Calu3 (cell line): ENCODE measurements around the gene ARL13A. TPM values are rescaled to one million over a fixed set of nuclear protein-coding genes. Genes with fewer than 3 reads are reported as not detected.

Experiments used
- BruUV-seq: library from RNA; stranded (reverse); fragments of 400-500 nt; replicated peaks from 2 replicates; lab custom pipeline; 2021; lab: Mats Ljungman, UMichigan
- CTCF ChIA-PET: fragments of 300-600 bp; sonication (Branson Sonifier 250); formaldehyde crosslinking; loops from one replicate; lab custom pipeline; 2022; ENCODE audit warnings: antibody characterized with exemption; lab: Charles Lee
- DNase-seq: peaks from one replicate; pipeline ENCODE4 v3.0.0; 2022
- H3K27ac Mint-ChIP-seq: one replicate; pipeline ENCODE4 v1.8.0; 2022; ENCODE audit warnings: mixed read lengths; ENCODE audit not compliant: unreplicated experiment
- H3K27me3 Mint-ChIP-seq: one replicate; pipeline ENCODE4 v1.8.0; 2022; ENCODE audit warnings: mixed read lengths; ENCODE audit not compliant: unreplicated experiment
- H3K36me3 Mint-ChIP-seq: one replicate; pipeline ENCODE4 v1.8.0; 2022; ENCODE audit warnings: mild to moderate bottlenecking, moderate library complexity, mixed read lengths; ENCODE audit not compliant: insufficient read depth, unreplicated experiment
- H3K4me1 Mint-ChIP-seq: one replicate; pipeline ENCODE4 v1.8.0; 2022; ENCODE audit warnings: mild to moderate bottlenecking, low read depth, mixed read lengths; ENCODE audit not compliant: unreplicated experiment
- H3K4me3 Mint-ChIP-seq: one replicate; pipeline ENCODE4 v1.8.0; 2022; ENCODE audit warnings: mild to moderate bottlenecking, low read depth, moderate library complexity, mixed read lengths; ENCODE audit not compliant: unreplicated experiment
- H3K9me3 Mint-ChIP-seq: one replicate; pipeline ENCODE4 v1.8.0; 2022; ENCODE audit warnings: low read depth, mixed read lengths; ENCODE audit not compliant: unreplicated experiment
- CTCF ChIP-seq: fragments of 200-600 bp; IDR thresholded peaks from one replicate; pipeline ENCODE4 v1.8.0; 2022; ENCODE audit warnings: antibody characterized with exemption; ENCODE audit not compliant: unreplicated experiment
- intact Hi-C: fragments of 100-400 bp; cut with micrococcal nuclease; formaldehyde crosslinking; loops from one replicate; pipeline ENCODE4 v1.10.0; 2022; ENCODE audit not compliant: unreplicated experiment
- total RNA-seq: library from RNA; stranded (reverse); gene quantifications from 2 replicates; pipeline ENCODE4 v1.2.3, GENCODE V29; 2022

ARL13A gene
- total RNA-seq, 1 experiment from 2014 or later, result not detected

- Mint-ChIP-seq H3K4me1 (no peaks in the 10 kb centered on the region), H3K4me3 (no peak overlapping the region), H3K9me3 (peaks cover 7% of the 10 kb centered on the region), H3K27me3 (no peaks in the 10 kb centered on the region), H3K36me3 (peaks cover 14% of the 10 kb centered on the region), H3K27ac (no peak overlapping the region)
- CTCF ChIA-PET, result no interaction called here
- no peak for TF ChIP-seq CTCF
- intact Hi-C loops, result no loop called here
- no peak for DNase-seq
- no TSS peak for BruUV-seq
Observed at GRCh38 chrX:100931218-100931924, 38.1 kb upstream of the ARL13A start.

DNA sequence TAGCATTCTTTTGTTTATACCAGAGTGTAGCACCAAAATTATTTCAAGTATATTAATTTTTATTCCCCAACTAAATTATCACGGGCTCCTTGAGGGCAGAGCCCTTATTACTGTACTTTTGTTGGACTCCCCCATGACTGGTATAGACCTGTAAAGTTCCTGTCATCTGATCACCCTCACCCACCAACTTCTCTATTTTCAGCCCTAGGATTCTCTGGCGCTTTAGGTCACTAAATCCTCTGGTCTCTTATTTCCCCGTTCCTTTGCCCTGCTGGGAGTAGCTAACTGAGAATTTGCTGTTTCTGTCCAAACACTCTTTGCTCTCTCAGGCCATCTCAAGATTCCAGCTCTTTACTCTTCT is 37.6 kb upstream of the ARL13A start:
- H3K27me3 Mint-ChIP-seq, result no peaks in the 10 kb centered on the region
- intact Hi-C loops, result no loop called here
- H3K27ac Mint-ChIP-seq, result no peak overlapping the region
- no peak for TF ChIP-seq CTCF
- H3K4me1 Mint-ChIP-seq, result no peaks in the 10 kb centered on the region
- H3K4me3 Mint-ChIP-seq, result no peak overlapping the region
- H3K36me3 Mint-ChIP-seq, result peaks cover 14% of the 10 kb centered on the region
- CTCF ChIA-PET, result no interaction called here
- DNase-seq, result no peak
- H3K9me3 Mint-ChIP-seq, result peaks cover 7% of the 10 kb centered on the region
- no TSS peak for BruUV-seq

DNA sequence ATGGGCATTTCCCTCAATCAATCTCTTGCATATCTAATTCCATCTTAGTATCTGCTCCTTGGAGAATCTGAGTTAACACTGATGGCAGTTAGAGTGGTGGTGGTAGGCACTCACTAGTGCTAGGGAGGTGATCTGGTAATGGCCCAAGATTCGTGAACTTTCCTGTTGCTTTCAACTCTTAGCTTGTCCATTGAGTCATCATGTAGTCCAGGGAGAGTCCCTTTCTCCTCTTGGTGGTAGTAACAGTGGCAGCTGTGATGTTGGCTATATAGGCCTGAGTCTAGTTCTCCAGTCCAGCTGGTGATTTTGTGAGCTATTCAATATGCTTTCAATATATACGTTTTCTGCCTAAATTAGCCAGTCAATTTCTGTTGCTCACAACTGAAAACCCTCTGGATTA is 33.7 kb upstream of the ARL13A start:
- no TSS peak for BruUV-seq
- no peak for DNase-seq
- H3K36me3 Mint-ChIP-seq, result no peaks in the 10 kb centered on the region
- no peak for TF ChIP-seq CTCF
- no peaks in the 10 kb centered on the region for H3K27me3 Mint-ChIP-seq
- CTCF ChIA-PET, result interaction anchor here (0.6 kb wide), 1 partner anchor 25 kb away, joined by 3 read pairs; no protein-coding TSS in a partner anchor
- H3K27ac Mint-ChIP-seq, result no peak overlapping the region
- no peaks in the 10 kb centered on the region for H3K4me1 Mint-ChIP-seq
- H3K9me3 Mint-ChIP-seq, result peaks cover 7% of the 10 kb centered on the region
- intact Hi-C loops, result no loop called here
- no peak overlapping the region for H3K4me3 Mint-ChIP-seq

- Mint-ChIP-seq H3K9me3 (no peaks in the 10 kb centered on the region), H3K36me3 (no peaks in the 10 kb centered on the region), H3K27ac (no peak overlapping the region), H3K4me3 (no peak overlapping the region), H3K27me3 (no peaks in the 10 kb centered on the region), H3K4me1 (no peaks in the 10 kb centered on the region)
- no TSS peak for BruUV-seq
- intact Hi-C loops, result no loop called here
- no peak for TF ChIP-seq CTCF
- CTCF ChIA-PET, result no interaction called here
- DNase-seq, result no peak
Observed at GRCh38 chrX:100939333-100939732, 30.2 kb upstream of the ARL13A start.
